CD8-positive, alpha-beta memory T cell (primary cell): Measurements from ENCODE around the gene MAN2B2. TPM values are rescaled to one million over a fixed set of nuclear protein-coding genes. Genes with fewer than 3 reads are reported as not detected.

Experiments
- CTCF ChIA-PET: fragments of 350-600 bp; sonication (Branson Sonifier 250); formaldehyde crosslinking; loops from one replicate; lab custom pipeline; 2021; ENCODE audit warnings: antibody characterized with exemption; lab: Charles Lee
- POLR2A ChIA-PET: fragments of 350-600 bp; sonication (Branson Sonifier 250); formaldehyde crosslinking; loops from one replicate; lab custom pipeline; 2021; ENCODE audit warnings: antibody characterized with exemption; lab: Charles Lee
- DNase-seq, 5 donors: peaks; one replicate each; pipeline versions ENCODE4 v3.0.0 to v3.0.0-alpha.2; 2020 to 2022; ENCODE audit warnings: mixed read lengths in 1 of 5
- H3K27ac ChIP-seq: one replicate; pipeline ENCODE4 v1.7.0; 2013; ENCODE audit warnings: low read depth, mild to moderate bottlenecking, low read length, moderate library complexity
- H3K27me3 ChIP-seq: 2 replicates; pipeline ENCODE4 v1.7.0; 2013; ENCODE audit warnings: low read length, mild to moderate bottlenecking; ENCODE audit not compliant: insufficient read depth, poor library complexity, severe bottlenecking
- H3K36me3 ChIP-seq: 2 replicates; pipeline ENCODE4 v1.7.0; 2013; ENCODE audit warnings: mild to moderate bottlenecking, low read length, moderate library complexity; ENCODE audit not compliant: insufficient read depth
- H3K4me1 ChIP-seq: 2 replicates; pipeline ENCODE4 v1.7.0; 2013; ENCODE audit warnings: mild to moderate bottlenecking, low read length, moderate library complexity; ENCODE audit not compliant: insufficient read depth
- H3K4me3 ChIP-seq: 2 replicates; pipeline ENCODE4 v1.7.0; 2013; ENCODE audit warnings: mild to moderate bottlenecking, low read length
- H3K9me3 ChIP-seq: 2 replicates; pipeline ENCODE4 v1.7.0; 2013; ENCODE audit warnings: mild to moderate bottlenecking, low read length
- H3K27ac Mint-ChIP-seq, 8 donors: one replicate each; pipeline ENCODE4 v1.8.0; 2020 to 2021; ENCODE audit warnings: mixed read lengths in 8 of 8, mild to moderate bottlenecking in 6 of 8, inconsistent platforms in 3 of 8, moderate library complexity in 3 of 8
- H3K27me3 Mint-ChIP-seq, 2 donors: one replicate each; pipeline ENCODE4 v1.8.0; 2020 to 2021; ENCODE audit warnings: mixed read lengths in 2 of 2, mild to moderate bottlenecking in 1 of 2, moderate library complexity in 1 of 2
- H3K36me3 Mint-ChIP-seq, 3 donors: one replicate each; pipeline ENCODE4 v1.8.0; 2020 to 2021; ENCODE audit warnings: mixed read lengths in 3 of 3, inconsistent platforms in 1 of 3, mild to moderate bottlenecking in 1 of 3
- H3K4me1 Mint-ChIP-seq, 3 donors: one replicate each; pipeline ENCODE4 v1.8.0; 2020 to 2021; ENCODE audit warnings: mixed read lengths in 3 of 3, inconsistent platforms in 1 of 3, mild to moderate bottlenecking in 1 of 3
- H3K4me3 Mint-ChIP-seq, 7 donors: one replicate each; pipeline ENCODE4 v1.8.0; 2020 to 2021; ENCODE audit warnings: mixed read lengths in 7 of 7, mild to moderate bottlenecking in 6 of 7, moderate library complexity in 4 of 7, inconsistent platforms in 2 of 7
- H3K9me3 Mint-ChIP-seq, 5 donors: one replicate each; pipeline ENCODE4 v1.8.0; 2020 to 2022; ENCODE audit warnings: mixed read lengths in 5 of 5, mild to moderate bottlenecking in 3 of 5, moderate library complexity in 2 of 5, inconsistent platforms in 1 of 5
- polyA plus RNA-seq: library from polyadenylated mRNA; unstranded; fragments of 300-500 nt; fragmentation: Illumina TruSeq; gene quantifications from one replicate; pipeline ENCODE4 v1.2.3, GENCODE V29; 2021
- total RNA-seq, 2 experiments: library from RNA; stranded (reverse); gene quantifications; one replicate each; pipeline ENCODE4 v1.2.3, GENCODE V29; 2021

MAN2B2 gene
- total and polyA plus RNA-seq, 3 experiments from 2014 or later = 17.5 to 33.5 (median 18.3) TPM

DNA sequence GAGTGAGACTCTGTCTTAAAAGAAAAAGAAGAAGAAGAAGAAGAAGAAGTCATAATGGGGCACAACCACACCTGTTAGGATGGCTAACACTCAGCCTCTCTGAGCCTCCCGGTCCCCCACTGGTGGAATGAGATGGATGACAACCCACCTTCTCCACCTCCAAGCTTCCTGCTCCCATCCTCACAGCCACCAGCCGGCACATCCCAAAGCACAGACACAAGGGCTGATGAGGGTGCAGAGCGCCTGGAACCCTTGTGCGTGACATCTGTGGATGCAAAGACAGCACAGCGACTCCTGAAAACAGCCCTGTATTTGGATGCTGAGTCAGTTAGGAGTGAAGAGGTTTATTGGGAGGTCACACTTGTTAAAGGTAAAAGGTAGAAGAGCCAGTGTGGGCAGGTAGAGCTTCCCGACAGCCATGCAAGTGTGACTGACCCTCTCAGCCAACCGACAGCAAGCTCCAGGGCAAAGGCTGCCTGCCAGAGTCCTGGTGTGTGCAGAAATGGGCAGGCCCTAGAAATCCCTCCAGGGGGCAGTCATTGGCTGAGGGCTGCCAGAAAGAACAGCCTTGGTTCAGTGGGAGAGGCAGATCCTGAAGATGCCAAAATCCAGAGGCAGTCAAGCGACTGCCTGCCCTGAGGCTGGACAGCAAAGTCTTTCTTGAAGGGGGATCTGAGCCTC, 26.6 kb upstream of the MAN2B2 start:
- peaks cover 5 to 16% (median 11%) of the 10 kb centered on the region in 5 donors for H3K9me3 Mint-ChIP-seq
- DNase-seq = no peak
- peaks cover 0 to 6% (median 0%) of the 10 kb centered on the region in 3 donors for H3K36me3 Mint-ChIP-seq

DNA sequence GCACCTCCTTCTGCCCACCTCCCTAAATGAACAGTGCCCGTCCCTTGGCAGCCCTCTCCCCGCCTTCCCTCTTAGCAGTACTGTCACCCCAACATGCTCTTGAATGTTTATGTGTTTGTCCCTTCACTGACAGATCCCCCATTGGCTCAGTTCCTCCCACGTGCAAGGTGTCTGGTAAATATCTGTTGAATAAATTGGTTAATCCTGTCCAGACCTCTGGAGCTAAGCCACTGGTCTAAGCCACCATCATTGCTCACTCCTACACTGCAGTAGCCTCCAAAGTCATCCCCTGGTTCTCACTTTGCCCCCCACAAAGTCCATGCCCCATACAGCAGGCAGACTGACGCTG, 26.1 kb upstream of the MAN2B2 start:
- CTCF ChIA-PET = interaction anchor here (0.7 kb wide), 1 partner anchor 9 kb away, joined by 4 read pairs; no protein-coding TSS in a partner anchor
- peaks cover 37 to 75% of the 10 kb centered on the region in 2 donors for H3K27me3 Mint-ChIP-seq

More for the DNA sequence above, 26.6 kb upstream of the MAN2B2 start:
- Histone ChIP-seq H3K27ac (no peak overlapping the region), H3K4me3 (no peak overlapping the region), H3K9me3 (no peaks in the 10 kb centered on the region), H3K27me3 (no peaks in the 10 kb centered on the region), H3K36me3 (no peaks in the 10 kb centered on the region), H3K4me1 (no peaks in the 10 kb centered on the region)
- Mint-ChIP-seq H3K4me1 (peaks cover 0 to 8% (median 0%) of the 10 kb centered on the region in 3 donors), H3K27ac (no peak overlapping the region), H3K4me3 (no peak overlapping the region), H3K27me3 (peaks cover 35 to 79% of the 10 kb centered on the region in 2 donors)
- POLR2A ChIA-PET = interaction anchor here (0.5 kb wide), 1 partner anchor 40 kb away, joined by 3 read pairs; no protein-coding TSS in a partner anchor
- CTCF ChIA-PET = interaction anchor here (1.0 kb wide), 1 partner anchor 13 kb away, joined by 3 read pairs; no protein-coding TSS in a partner anchor

DNA sequence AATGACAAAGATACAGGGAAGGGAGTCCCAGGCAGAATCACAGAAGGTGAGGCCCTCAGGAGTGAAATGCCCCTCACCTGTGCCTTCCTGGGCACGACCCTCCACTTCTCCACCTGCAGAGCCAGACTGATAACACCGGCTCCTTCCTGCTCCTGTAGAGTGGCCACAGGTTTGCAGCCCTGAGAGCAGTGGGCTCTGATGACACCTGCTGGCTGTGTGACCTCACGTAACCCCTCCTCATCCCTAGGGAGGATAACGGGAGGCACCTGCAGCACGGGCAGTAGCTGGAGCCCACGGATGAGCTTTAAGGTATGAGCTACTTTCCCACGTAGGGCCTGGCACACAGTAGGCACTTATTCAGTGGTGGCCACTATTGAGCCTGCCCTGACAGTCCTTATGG, 25.5 kb upstream of the MAN2B2 start:
- H3K4me1 ChIP-seq = no peaks in the 10 kb centered on the region
- Mint-ChIP-seq H3K4me1 (peaks cover 0 to 8% (median 0%) of the 10 kb centered on the region in 3 donors), H3K27ac (no peak overlapping the region), H3K36me3 (peaks cover 0 to 6% (median 0%) of the 10 kb centered on the region in 3 donors), H3K9me3 (peaks cover 5 to 16% (median 11%) of the 10 kb centered on the region in 5 donors), H3K4me3 (no peak overlapping the region), H3K27me3 (peaks cover 37 to 74% of the 10 kb centered on the region in 2 donors)
- no peak overlapping the region for H3K27ac ChIP-seq
- no peaks in the 10 kb centered on the region for H3K9me3 ChIP-seq
- H3K4me3 ChIP-seq = no peak overlapping the region
- no peaks in the 10 kb centered on the region for H3K36me3 ChIP-seq
- CTCF ChIA-PET = interaction anchor here (0.7 to 1.0 kb wide), 2 partner anchors 10 to 13 kb away, joined by 3 to 4 read pairs; no protein-coding TSS in a partner anchor
- POLR2A ChIA-PET = no interaction called here
- DNase-seq = no peak
- no peaks in the 10 kb centered on the region for H3K27me3 ChIP-seq

More for the DNA sequence above, 26.1 kb upstream of the MAN2B2 start:
- no peaks in the 10 kb centered on the region for H3K4me1 ChIP-seq
- no peaks in the 10 kb centered on the region for H3K36me3 ChIP-seq
- POLR2A ChIA-PET = interaction anchor here (0.5 kb wide), 1 partner anchor 40 kb away, joined by 3 read pairs; no protein-coding TSS in a partner anchor
- H3K27ac ChIP-seq = no peak overlapping the region
- H3K4me3 ChIP-seq = no peak overlapping the region
- Mint-ChIP-seq H3K9me3 (peaks cover 5 to 16% (median 11%) of the 10 kb centered on the region in 5 donors), H3K36me3 (peaks cover 0 to 6% (median 0%) of the 10 kb centered on the region in 3 donors), H3K27ac (no peak overlapping the region), H3K4me1 (peaks cover 0 to 8% (median 0%) of the 10 kb centered on the region in 3 donors), H3K4me3 (no peak overlapping the region)
- no peaks in the 10 kb centered on the region for H3K27me3 ChIP-seq
- no peak for DNase-seq
- H3K9me3 ChIP-seq = no peaks in the 10 kb centered on the region

DNA sequence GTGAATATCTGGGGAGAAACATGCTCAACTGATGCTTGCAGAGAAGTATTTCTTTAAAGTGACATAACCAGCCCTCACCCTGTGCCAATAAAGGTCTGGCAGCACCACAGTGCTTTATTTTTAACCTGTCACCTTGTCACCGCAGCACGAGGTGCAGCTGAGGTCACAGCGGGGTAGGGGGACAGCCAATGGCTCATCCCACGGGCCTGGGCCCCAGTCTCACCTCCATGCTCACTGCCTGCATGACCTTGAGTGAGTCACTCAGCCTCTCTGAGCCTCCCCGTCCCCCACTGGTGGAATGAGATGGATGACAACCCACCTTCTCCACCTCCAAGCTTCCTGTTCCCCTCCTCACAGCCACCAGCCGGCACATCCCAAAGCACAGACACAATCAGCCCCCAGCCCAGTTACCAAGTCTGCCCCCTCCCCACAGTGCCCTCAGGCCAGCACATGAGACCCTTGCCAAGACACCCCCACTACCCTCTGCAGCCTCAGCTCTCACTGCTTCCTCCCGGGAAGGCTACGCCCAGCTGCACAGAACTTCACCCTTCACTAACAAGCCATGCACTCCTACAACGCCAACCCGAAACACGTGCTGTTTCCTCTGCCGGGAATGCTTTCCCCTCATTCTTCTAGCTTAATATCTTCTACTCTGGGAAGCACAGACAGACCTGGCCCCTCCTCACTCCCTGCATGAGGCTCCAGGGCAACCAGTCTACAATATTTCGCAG, 24.9 kb upstream of the MAN2B2 start:
- H3K4me3 ChIP-seq = no peak overlapping the region
- H3K36me3 ChIP-seq = no peaks in the 10 kb centered on the region
- H3K4me3 Mint-ChIP-seq = no peak overlapping the region
- no peak overlapping the region for H3K27ac Mint-ChIP-seq
- ChIA-PET CTCF (interaction anchor here (1.0 kb wide), 1 partner anchor 12 kb away, joined by 3 read pairs; no protein-coding TSS in a partner anchor), POLR2A (no interaction called here)
- H3K9me3 ChIP-seq = no peaks in the 10 kb centered on the region
- peaks cover 37 to 73% of the 10 kb centered on the region in 2 donors for H3K27me3 Mint-ChIP-seq
- DNase-seq = no peak
- H3K27me3 ChIP-seq = no peaks in the 10 kb centered on the region
- H3K36me3 Mint-ChIP-seq = peaks cover 0 to 6% (median 0%) of the 10 kb centered on the region in 3 donors
- H3K9me3 Mint-ChIP-seq = peaks cover 5 to 16% (median 11%) of the 10 kb centered on the region in 5 donors
- peaks cover 0 to 8% (median 0%) of the 10 kb centered on the region in 3 donors for H3K4me1 Mint-ChIP-seq
- no peak overlapping the region for H3K27ac ChIP-seq
- H3K4me1 ChIP-seq = no peaks in the 10 kb centered on the region

DNA sequence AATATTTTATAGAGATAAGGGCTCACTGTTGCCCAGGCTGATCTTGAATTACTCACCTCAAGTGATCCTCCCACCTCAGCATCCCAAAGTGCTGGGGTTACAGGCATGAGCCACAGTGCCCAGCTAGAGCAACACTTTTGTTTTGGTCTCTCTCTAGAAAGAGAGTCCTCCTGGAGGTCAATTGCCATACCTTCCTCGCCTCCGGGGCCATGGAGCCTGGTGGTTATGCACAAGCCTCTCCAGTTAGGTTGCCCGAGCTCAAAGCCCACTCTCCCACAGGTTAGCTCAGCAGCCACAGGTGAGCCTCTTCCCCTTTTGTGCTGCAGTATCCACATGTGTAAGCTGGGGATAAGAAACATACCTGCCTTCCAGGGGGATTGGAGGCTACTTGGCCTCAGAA, 24.2 kb upstream of the MAN2B2 start:
- H3K4me1 Mint-ChIP-seq = peaks cover 0 to 8% (median 0%) of the 10 kb centered on the region in 3 donors
- CTCF ChIA-PET = no interaction called here
- no peak for DNase-seq

DNA sequence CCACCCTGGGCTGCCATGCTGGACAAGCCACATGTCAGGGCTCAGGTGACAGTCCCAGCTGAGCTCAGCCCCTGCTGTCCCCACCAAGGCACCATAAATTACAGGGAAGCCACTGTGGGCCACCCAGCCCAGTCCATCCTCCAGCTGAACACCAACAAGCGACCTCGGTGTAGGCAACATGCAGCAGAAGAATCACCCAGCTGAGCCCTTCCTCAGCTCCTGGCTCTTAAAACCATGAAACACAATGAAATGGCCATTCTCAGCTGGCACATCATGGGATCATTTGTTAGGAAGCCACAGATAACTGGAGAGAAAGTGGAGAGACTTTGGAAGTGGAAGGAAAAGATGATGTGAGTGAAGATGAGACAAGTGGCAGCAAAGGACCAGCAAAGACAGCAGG, 23.3 kb upstream of the MAN2B2 start:
- peaks cover 0 to 6% (median 0%) of the 10 kb centered on the region in 3 donors for H3K36me3 Mint-ChIP-seq
- H3K9me3 ChIP-seq = no peaks in the 10 kb centered on the region
- H3K4me1 ChIP-seq = no peaks in the 10 kb centered on the region
- CTCF ChIA-PET = no interaction called here
- peaks cover 0 to 6% (median 0%) of the 10 kb centered on the region in 3 donors for H3K4me1 Mint-ChIP-seq
- no peak overlapping the region for H3K4me3 ChIP-seq
- H3K4me3 Mint-ChIP-seq = no peak overlapping the region
- peaks cover 5 to 16% (median 11%) of the 10 kb centered on the region in 5 donors for H3K9me3 Mint-ChIP-seq
- no peak overlapping the region for H3K27ac ChIP-seq
- peaks cover 34 to 73% of the 10 kb centered on the region in 2 donors for H3K27me3 Mint-ChIP-seq
- POLR2A ChIA-PET = no interaction called here
- DNase-seq = no peak
- H3K27me3 ChIP-seq = peaks cover 3% of the 10 kb centered on the region
- no peak overlapping the region for H3K27ac Mint-ChIP-seq
- H3K36me3 ChIP-seq = no peaks in the 10 kb centered on the region

More for the DNA sequence above, 24.2 kb upstream of the MAN2B2 start:
- H3K36me3 Mint-ChIP-seq = peaks cover 0 to 6% (median 0%) of the 10 kb centered on the region in 3 donors
- Histone ChIP-seq H3K4me3 (no peak overlapping the region), H3K36me3 (no peaks in the 10 kb centered on the region), H3K27ac (no peak overlapping the region), H3K4me1 (no peaks in the 10 kb centered on the region), H3K27me3 (no peaks in the 10 kb centered on the region), H3K9me3 (no peaks in the 10 kb centered on the region)
- peaks cover 5 to 16% (median 11%) of the 10 kb centered on the region in 5 donors for H3K9me3 Mint-ChIP-seq
- peaks cover 35 to 73% of the 10 kb centered on the region in 2 donors for H3K27me3 Mint-ChIP-seq
- no peak overlapping the region for H3K4me3 Mint-ChIP-seq
- H3K27ac Mint-ChIP-seq = no peak overlapping the region
- POLR2A ChIA-PET = no interaction called here

DNA sequence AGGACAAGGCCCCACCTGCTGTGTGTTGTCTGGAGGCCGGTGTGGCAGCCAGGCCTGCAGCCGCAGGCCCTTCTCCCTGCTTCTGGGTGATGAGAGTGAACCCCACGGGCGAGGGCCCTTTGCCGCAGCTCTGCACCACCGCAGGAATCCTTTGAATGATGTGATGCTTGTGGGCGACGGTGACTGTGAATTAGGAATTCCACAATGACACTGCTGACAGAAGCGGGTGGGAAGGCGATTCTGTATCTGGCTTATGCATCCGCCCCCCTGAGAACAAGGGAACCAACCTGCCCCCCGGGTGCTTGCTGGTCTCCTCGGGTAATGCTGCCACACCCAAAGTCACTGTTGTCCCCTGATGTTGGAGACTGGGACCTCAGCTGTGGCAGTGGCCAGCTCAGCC, 19.5 kb upstream of the MAN2B2 start:
- no peak overlapping the region for H3K4me3 Mint-ChIP-seq
- Histone ChIP-seq H3K9me3 (no peaks in the 10 kb centered on the region), H3K4me1 (no peaks in the 10 kb centered on the region), H3K27me3 (peaks cover 8% of the 10 kb centered on the region), H3K27ac (no peak overlapping the region), H3K36me3 (no peaks in the 10 kb centered on the region), H3K4me3 (no peak overlapping the region)
- peaks cover 32 to 77% of the 10 kb centered on the region in 2 donors for H3K27me3 Mint-ChIP-seq
- CTCF ChIA-PET = no interaction called here
- POLR2A ChIA-PET = no interaction called here
- no peak overlapping the region for H3K27ac Mint-ChIP-seq
- DNase-seq = no peak
- H3K4me1 Mint-ChIP-seq = no peaks in the 10 kb centered on the region
- H3K9me3 Mint-ChIP-seq = peaks cover 5 to 16% (median 11%) of the 10 kb centered on the region in 5 donors
- H3K36me3 Mint-ChIP-seq = peaks cover 0 to 6% (median 0%) of the 10 kb centered on the region in 3 donors
